HepG2 (cell line): ENCODE measurements around the gene SEPTIN2. TPM values are rescaled to one million over a fixed set of nuclear protein-coding genes. Genes with fewer than 3 reads are reported as not detected.

Source experiments
- PCBP1 ChIP-seq: fragments of 200-400 bp; formaldehyde crosslinking; IDR thresholded peaks from 2 replicates; pipeline ENCODE4 v1.6.1; 2017; ENCODE audit warnings: mild to moderate bottlenecking, low read depth, low read length, borderline replicate concordance
- THYN1 ChIP-seq: sonication (generic); formaldehyde crosslinking; IDR thresholded peaks from 2 replicates; pipeline ENCODE4 v1.8.1; 2023; ENCODE audit warnings: low read depth, mild to moderate bottlenecking, moderate library complexity, missing genetic modification reagents, borderline replicate concordance
- TMF1 ChIP-seq: sonication (generic); formaldehyde crosslinking; IDR thresholded peaks from 2 replicates; pipeline ENCODE4 v1.8.1; 2022; ENCODE audit warnings: low read depth, missing genetic modification reagents
- ZKSCAN5 ChIP-seq: sonication (generic); formaldehyde crosslinking; IDR thresholded peaks from 2 replicates; pipeline ENCODE4 v1.5.1; 2020; ENCODE audit warnings: mild to moderate bottlenecking, missing genetic modification reagents
- ZNF343 ChIP-seq: sonication (generic); formaldehyde crosslinking; IDR thresholded peaks from 2 replicates; pipeline ENCODE4 v1.4.0; 2020; ENCODE audit warnings: mild to moderate bottlenecking, missing genetic modification reagents
- polyA plus RNA-seq, 8 experiments: library from polyadenylated mRNA; depleted of rRNA in 3 of 8; stranded (reverse) in 7 of 8; unstranded in 1 of 8; fragments of >200 nt; fragmentation: Illumina TruSeq in 4 of 8; extraction: Trizol in 4 of 8; gene quantifications; 2 replicates each; pipeline versions ENCODE4 v1.2.1 to v1.2.3, GENCODE V29; 2011 to 2016; ENCODE audit warnings: low read depth in 4 of 8, missing spikeins in 1 of 8, mixed read lengths in 1 of 8; ENCODE audit not compliant: insufficient read depth in 1 of 8
- total RNA-seq, 5 experiments: library from RNA; depleted of rRNA; stranded (reverse); fragments of >200 nt; fragmentation: Illumina TruSeq; extraction: Trizol; gene quantifications; 2 replicates each; pipeline ENCODE4 v1.2.3, GENCODE V29; 2016; ENCODE audit warnings: low read depth in 1 of 5
- TF ChIP-seq, protein P1 (sequence below): sonication (generic); formaldehyde crosslinking; IDR thresholded peaks from 2 replicates; pipeline ENCODE4 v1.4.0; 2020; ENCODE audit warnings: mild to moderate bottlenecking, missing genetic modification reagents
- TF ChIP-seq, protein P2 (sequence below): sonication (generic); formaldehyde crosslinking; IDR thresholded peaks from 2 replicates; pipeline ENCODE4 v1.4.0; 2020; ENCODE audit warnings: missing genetic modification reagents, mild to moderate bottlenecking, borderline replicate concordance
- TF ChIP-seq, protein P3 (sequence below): IDR thresholded peaks from 2 replicates; pipeline ENCODE4 v1.6.1; 2016; ENCODE audit warnings: mild to moderate bottlenecking
- TF ChIP-seq, protein P4 (sequence below): sonication (generic); formaldehyde crosslinking; IDR thresholded peaks from 2 replicates; pipeline ENCODE4 v1.4.0; 2020; ENCODE audit warnings: missing genetic modification reagents, mild to moderate bottlenecking, borderline replicate concordance
- TF ChIP-seq, protein P5 (sequence below): sonication (generic); formaldehyde crosslinking; IDR thresholded peaks from 2 replicates; pipeline ENCODE4 v1.8.0; 2022; ENCODE audit warnings: mild to moderate bottlenecking, missing genetic modification reagents
- TF ChIP-seq, protein P6 (sequence below): sonication (generic); formaldehyde crosslinking; IDR thresholded peaks from 2 replicates; pipeline ENCODE4 v1.8.0; 2022; ENCODE audit warnings: mild to moderate bottlenecking, missing genetic modification reagents; ENCODE audit not compliant: insufficient replicate concordance

Gene SEPTIN2
- total and polyA plus RNA-seq, 2 of the 13 experiments (the other 11 are each of a cell fraction or from before 2014, with no cell fraction given), result 493 to 733 TPM

DNA sequence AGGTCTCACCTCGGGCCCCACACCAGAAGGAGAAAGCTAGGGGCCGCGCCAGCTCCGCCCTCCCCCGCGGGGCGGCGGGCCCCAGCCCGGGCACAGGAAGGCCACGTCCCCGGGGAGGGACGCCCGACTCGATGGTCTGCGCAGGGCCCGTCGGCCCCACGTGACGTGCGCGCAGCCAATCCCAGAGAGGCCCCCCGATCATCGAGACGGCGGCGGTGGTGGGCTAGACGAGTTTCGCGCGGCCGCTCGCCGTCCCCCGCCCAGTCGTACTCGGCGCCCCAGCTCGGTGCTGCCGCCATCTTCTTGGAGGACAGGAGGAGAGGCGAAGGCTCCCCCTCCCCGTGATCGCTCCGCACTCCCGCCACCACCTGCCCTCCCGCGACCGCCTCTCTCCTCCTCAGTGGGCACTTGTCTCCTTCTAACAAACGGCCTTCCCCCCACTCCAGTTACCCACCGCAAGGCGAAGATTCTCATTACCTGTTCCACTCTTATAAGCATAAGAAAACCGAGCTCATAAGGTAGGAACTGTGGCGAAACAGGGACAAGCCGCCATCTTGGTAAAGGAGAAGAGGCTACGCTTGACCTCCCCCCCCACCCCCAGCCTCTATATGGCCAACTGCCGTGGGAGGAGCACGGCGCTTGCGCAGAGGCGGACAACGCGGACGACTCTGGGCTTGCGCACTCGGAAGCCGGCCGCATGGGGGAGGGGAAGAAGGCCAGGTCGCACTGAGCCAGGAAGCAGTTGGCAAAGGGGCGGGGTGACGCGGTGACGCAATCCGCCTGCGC is 439 bp upstream of the SEPTIN2 start, which contains the start of gene HDLBP (continued):
- TF ChIP-seq, protein P1, sequence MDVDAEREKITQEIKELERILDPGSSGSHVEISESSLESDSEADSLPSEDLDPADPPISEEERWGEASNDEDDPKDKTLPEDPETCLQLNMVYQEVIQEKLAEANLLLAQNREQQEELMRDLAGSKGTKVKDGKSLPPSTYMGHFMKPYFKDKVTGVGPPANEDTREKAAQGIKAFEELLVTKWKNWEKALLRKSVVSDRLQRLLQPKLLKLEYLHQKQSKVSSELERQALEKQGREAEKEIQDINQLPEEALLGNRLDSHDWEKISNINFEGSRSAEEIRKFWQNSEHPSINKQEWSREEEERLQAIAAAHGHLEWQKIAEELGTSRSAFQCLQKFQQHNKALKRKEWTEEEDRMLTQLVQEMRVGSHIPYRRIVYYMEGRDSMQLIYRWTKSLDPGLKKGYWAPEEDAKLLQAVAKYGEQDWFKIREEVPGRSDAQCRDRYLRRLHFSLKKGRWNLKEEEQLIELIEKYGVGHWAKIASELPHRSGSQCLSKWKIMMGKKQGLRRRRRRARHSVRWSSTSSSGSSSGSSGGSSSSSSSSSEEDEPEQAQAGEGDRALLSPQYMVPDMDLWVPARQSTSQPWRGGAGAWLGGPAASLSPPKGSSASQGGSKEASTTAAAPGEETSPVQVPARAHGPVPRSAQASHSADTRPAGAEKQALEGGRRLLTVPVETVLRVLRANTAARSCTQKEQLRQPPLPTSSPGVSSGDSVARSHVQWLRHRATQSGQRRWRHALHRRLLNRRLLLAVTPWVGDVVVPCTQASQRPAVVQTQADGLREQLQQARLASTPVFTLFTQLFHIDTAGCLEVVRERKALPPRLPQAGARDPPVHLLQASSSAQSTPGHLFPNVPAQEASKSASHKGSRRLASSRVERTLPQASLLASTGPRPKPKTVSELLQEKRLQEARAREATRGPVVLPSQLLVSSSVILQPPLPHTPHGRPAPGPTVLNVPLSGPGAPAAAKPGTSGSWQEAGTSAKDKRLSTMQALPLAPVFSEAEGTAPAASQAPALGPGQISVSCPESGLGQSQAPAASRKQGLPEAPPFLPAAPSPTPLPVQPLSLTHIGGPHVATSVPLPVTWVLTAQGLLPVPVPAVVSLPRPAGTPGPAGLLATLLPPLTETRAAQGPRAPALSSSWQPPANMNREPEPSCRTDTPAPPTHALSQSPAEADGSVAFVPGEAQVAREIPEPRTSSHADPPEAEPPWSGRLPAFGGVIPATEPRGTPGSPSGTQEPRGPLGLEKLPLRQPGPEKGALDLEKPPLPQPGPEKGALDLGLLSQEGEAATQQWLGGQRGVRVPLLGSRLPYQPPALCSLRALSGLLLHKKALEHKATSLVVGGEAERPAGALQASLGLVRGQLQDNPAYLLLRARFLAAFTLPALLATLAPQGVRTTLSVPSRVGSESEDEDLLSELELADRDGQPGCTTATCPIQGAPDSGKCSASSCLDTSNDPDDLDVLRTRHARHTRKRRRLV, result 0 out of 2 replicates have a peak, but pooled peaks have one; percentile 28
- TF ChIP-seq, protein P2, sequence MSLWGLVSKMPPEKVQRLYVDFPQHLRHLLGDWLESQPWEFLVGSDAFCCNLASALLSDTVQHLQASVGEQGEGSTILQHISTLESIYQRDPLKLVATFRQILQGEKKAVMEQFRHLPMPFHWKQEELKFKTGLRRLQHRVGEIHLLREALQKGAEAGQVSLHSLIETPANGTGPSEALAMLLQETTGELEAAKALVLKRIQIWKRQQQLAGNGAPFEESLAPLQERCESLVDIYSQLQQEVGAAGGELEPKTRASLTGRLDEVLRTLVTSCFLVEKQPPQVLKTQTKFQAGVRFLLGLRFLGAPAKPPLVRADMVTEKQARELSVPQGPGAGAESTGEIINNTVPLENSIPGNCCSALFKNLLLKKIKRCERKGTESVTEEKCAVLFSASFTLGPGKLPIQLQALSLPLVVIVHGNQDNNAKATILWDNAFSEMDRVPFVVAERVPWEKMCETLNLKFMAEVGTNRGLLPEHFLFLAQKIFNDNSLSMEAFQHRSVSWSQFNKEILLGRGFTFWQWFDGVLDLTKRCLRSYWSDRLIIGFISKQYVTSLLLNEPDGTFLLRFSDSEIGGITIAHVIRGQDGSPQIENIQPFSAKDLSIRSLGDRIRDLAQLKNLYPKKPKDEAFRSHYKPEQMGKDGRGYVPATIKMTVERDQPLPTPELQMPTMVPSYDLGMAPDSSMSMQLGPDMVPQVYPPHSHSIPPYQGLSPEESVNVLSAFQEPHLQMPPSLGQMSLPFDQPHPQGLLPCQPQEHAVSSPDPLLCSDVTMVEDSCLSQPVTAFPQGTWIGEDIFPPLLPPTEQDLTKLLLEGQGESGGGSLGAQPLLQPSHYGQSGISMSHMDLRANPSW (CRISPR knock-in tag), result no peak; the same call in 1 of the 2 replicates
- TF ChIP-seq, protein P3, sequence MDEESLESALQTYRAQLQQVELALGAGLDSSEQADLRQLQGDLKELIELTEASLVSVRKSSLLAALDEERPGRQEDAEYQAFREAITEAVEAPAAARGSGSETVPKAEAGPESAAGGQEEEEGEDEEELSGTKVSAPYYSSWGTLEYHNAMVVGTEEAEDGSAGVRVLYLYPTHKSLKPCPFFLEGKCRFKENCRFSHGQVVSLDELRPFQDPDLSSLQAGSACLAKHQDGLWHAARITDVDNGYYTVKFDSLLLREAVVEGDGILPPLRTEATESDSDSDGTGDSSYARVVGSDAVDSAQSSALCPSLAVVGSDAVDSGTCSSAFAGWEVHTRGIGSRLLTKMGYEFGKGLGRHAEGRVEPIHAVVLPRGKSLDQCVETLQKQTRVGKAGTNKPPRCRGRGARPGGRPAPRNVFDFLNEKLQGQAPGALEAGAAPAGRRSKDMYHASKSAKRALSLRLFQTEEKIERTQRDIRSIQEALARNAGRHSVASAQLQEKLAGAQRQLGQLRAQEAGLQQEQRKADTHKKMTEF (CRISPR knock-in tag), result peak; percentile 98
- TF ChIP-seq THYN1 (no peak), PCBP1 (peak; percentile 81; the same call in 1 of the 2 replicates), ZKSCAN5 (CRISPR knock-in tag) (no peak), ZNF343 (CRISPR knock-in tag) (peak; percentile 98), TMF1 (CRISPR knock-in tag) (no peak; the same call in 1 of the 2 replicates)
- TF ChIP-seq, protein P4, sequence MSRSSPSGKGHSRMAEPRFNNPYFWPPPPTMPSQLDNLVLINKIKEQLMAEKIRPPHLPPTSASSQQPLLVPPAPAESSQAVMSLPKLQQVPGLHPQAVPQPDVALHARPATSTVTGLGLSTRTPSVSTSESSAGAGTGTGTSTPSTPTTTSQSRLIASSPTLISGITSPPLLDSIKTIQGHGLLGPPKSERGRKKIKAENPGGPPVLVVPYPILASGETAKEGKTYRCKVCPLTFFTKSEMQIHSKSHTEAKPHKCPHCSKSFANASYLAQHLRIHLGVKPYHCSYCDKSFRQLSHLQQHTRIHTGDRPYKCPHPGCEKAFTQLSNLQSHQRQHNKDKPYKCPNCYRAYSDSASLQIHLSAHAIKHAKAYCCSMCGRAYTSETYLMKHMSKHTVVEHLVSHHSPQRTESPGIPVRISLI (CRISPR knock-in tag), result peak; percentile 47; the same call in 1 of the 2 replicates
- TF ChIP-seq, protein P5, sequence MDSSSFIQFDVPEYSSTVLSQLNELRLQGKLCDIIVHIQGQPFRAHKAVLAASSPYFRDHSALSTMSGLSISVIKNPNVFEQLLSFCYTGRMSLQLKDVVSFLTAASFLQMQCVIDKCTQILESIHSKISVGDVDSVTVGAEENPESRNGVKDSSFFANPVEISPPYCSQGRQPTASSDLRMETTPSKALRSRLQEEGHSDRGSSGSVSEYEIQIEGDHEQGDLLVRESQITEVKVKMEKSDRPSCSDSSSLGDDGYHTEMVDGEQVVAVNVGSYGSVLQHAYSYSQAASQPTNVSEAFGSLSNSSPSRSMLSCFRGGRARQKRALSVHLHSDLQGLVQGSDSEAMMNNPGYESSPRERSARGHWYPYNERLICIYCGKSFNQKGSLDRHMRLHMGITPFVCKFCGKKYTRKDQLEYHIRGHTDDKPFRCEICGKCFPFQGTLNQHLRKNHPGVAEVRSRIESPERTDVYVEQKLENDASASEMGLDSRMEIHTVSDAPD, result 0 out of 2 replicates have a peak, but pooled peaks have one; percentile 12
- TF ChIP-seq, protein P6, sequence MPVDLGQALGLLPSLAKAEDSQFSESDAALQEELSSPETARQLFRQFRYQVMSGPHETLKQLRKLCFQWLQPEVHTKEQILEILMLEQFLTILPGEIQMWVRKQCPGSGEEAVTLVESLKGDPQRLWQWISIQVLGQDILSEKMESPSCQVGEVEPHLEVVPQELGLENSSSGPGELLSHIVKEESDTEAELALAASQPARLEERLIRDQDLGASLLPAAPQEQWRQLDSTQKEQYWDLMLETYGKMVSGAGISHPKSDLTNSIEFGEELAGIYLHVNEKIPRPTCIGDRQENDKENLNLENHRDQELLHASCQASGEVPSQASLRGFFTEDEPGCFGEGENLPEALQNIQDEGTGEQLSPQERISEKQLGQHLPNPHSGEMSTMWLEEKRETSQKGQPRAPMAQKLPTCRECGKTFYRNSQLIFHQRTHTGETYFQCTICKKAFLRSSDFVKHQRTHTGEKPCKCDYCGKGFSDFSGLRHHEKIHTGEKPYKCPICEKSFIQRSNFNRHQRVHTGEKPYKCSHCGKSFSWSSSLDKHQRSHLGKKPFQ (CRISPR knock-in tag), result no peak
